Measurements from ENCODE around the gene DCUN1D5. TPM values are rescaled to one million over a fixed set of nuclear protein-coding genes. Genes with fewer than 3 reads are reported as not detected.

DCUN1D5 gene
- total and polyA plus RNA-seq, 2 of the 13 experiments (the other 11 are each of a cell fraction or from before 2014, with no cell fraction given), result 32.9 to 46.7 TPM

DNA sequence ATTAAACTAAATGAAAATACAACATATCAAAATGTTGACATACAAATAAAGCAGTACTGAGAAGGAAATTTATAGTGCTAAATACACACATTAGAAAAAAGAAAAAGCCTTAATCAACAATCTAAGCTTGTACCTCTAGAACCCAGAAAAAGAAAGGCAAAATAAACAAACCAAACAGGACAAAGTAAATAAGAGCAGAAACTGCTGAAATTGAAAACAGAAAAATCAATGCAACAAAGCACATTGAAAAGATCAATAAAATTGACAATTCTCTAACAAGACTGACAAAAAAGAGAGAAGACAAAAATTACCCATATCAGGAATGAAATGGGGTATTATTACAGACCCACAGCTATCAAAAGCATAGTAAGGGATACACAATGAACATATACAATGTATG is 21.0 kb downstream of the DCUN1D5 start:
- no peaks in the 10 kb centered on the region for H4K20me1 ChIP-seq (ENCODE audit: insufficient read depth, low read length)
- ChIA-PET CTCF (ENCODE audit: low intra/inter-chr PET ratio, low total read pairs) (no interaction called here), POLR2A (no interaction called here)
- ATAC-seq, result no peak
- FAIRE-seq, result no peak
- peaks cover 10% of the 10 kb centered on the region for H3K4me1 ChIP-seq (ENCODE audit: insufficient read depth, low read length)
- no peaks in the 10 kb centered on the region for H3K27me3 ChIP-seq (ENCODE audit: control insufficient read depth in 1 of 2, insufficient read depth in 2 of 2, low read length in 2 of 2)
- peaks cover 30% of the 10 kb centered on the region for H3K79me2 ChIP-seq (ENCODE audit: insufficient read depth, low read length)
- peaks cover 0 to 22% of the 10 kb centered on the region in 2 experiments; a peak in 3 of 5 replicates for H3K36me3 ChIP-seq (replicated peaks in 1 of 2; ENCODE audit: control insufficient read depth in 1 of 2, insufficient read depth in 2 of 2, low read length in 2 of 2)
- no peak overlapping the region for H2AFZ ChIP-seq (ENCODE audit: low read length)
- intact Hi-C loops (cut with micrococcal nuclease; ENCODE audit: unreplicated experiment) (no loop called here), in situ Hi-C loops (cut with HindIII; ENCODE audit: extremely low pct_ligation_motif_present, low pct_unique_long_range_greater_than_20kb) (no loop called here)
- BruUV-seq (replicated peaks), result no TSS peak
- H3K4me3 ChIP-seq (replicated peaks in 1 of 3; ENCODE audit: insufficient read depth in 1 of 3, low read depth in 2 of 3, low read length in 3 of 3), result no peak overlapping the region
- no peak overlapping the region for H3K27ac ChIP-seq (ENCODE audit: extremely low read length, insufficient read depth, low read length)
- H3K9me3 ChIP-seq (ENCODE audit: low read length), result no peaks in the 10 kb centered on the region
- H3K4me2 ChIP-seq (ENCODE audit: low read depth, low read length), result peak overlapping the region; percentile 7; the same call in 1 of the 2 replicates
- DNase-seq (ENCODE audit: low spot score), result no peak
- H3K9ac ChIP-seq (ENCODE audit: insufficient read depth, low read depth, low read length), result no peak overlapping the region
- TF ChIP-seq AGO2 (optimal IDR thresholded peaks at IDR 0.05; ENCODE audit: low read depth, low read length), result no peak
- TF ChIP-seq KAT2B (IDR thresholded peaks at IDR 0.05; ENCODE audit: borderline replicate concordance, low read depth, low read length), result peak; percentile 95
- no peak for TF ChIP-seq FOXP1 (IDR thresholded peaks at IDR 0.05)
- 0 out of 2 replicates have a peak, but pooled peaks have one; percentile 22 for TF ChIP-seq FOXP1 (CRISPR knock-in tag; IDR thresholded peaks at IDR 0.05)
- TF ChIP-seq TGIF2 (CRISPR knock-in tag; IDR thresholded peaks at IDR 0.05), result no peak
- TF ChIP-seq U2AF2 (IDR thresholded peaks at IDR 0.05; ENCODE audit: low read depth, low read length), result no peak
- TF ChIP-seq SRSF1 (optimal IDR thresholded peaks at IDR 0.05; ENCODE audit: low read depth, low read length), result no peak
- TF ChIP-seq ZNF343 (CRISPR knock-in tag; IDR thresholded peaks at IDR 0.05), result no peak
- no peak for TF ChIP-seq RFX3 (CRISPR knock-in tag; IDR thresholded peaks at IDR 0.05)
- TF ChIP-seq EEA1 (CRISPR knock-in tag; IDR thresholded peaks at IDR 0.05; ENCODE audit: borderline replicate concordance), result no peak
- peak; percentile 66 for TF ChIP-seq ONECUT2 (CRISPR knock-in tag; IDR thresholded peaks at IDR 0.05)
- TF ChIP-seq ZNF331 (CRISPR knock-in tag; IDR thresholded peaks at IDR 0.05), result no peak
- TF ChIP-seq ZNF280D (CRISPR knock-in tag; IDR thresholded peaks at IDR 0.05), result no peak
- no peak for TF ChIP-seq ZNF713 (CRISPR knock-in tag; IDR thresholded peaks at IDR 0.05)
- no peak for TF ChIP-seq SOX13 (IDR thresholded peaks at IDR 0.05)
- peak in 1 of 2 experiments; percentile 13; a peak in 1 of 4 replicates for TF ChIP-seq SOX13 (CRISPR knock-in tag; conservative IDR thresholded peaks at IDR 0.05 in 1 of 2, IDR thresholded peaks at IDR 0.05 in 1 of 2)
- TF ChIP-seq, protein P1, sequence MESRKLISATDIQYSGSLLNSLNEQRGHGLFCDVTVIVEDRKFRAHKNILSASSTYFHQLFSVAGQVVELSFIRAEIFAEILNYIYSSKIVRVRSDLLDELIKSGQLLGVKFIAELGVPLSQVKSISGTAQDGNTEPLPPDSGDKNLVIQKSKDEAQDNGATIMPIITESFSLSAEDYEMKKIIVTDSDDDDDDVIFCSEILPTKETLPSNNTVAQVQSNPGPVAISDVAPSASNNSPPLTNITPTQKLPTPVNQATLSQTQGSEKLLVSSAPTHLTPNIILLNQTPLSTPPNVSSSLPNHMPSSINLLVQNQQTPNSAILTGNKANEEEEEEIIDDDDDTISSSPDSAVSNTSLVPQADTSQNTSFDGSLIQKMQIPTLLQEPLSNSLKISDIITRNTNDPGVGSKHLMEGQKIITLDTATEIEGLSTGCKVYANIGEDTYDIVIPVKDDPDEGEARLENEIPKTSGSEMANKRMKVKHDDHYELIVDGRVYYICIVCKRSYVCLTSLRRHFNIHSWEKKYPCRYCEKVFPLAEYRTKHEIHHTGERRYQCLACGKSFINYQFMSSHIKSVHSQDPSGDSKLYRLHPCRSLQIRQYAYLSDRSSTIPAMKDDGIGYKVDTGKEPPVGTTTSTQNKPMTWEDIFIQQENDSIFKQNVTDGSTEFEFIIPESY (CRISPR knock-in tag; IDR thresholded peaks at IDR 0.05), result no peak
- TF ChIP-seq, protein P2, sequence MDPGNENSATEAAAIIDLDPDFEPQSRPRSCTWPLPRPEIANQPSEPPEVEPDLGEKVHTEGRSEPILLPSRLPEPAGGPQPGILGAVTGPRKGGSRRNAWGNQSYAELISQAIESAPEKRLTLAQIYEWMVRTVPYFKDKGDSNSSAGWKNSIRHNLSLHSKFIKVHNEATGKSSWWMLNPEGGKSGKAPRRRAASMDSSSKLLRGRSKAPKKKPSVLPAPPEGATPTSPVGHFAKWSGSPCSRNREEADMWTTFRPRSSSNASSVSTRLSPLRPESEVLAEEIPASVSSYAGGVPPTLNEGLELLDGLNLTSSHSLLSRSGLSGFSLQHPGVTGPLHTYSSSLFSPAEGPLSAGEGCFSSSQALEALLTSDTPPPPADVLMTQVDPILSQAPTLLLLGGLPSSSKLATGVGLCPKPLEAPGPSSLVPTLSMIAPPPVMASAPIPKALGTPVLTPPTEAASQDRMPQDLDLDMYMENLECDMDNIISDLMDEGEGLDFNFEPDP (CRISPR knock-in tag; conservative IDR thresholded peaks at IDR 0.05), result no peak
- TF ChIP-seq KDM1A (CRISPR knock-in tag; IDR thresholded peaks at IDR 0.05), result no peak
- TF ChIP-seq NFE2L2 (IDR thresholded peaks at IDR 0.05; ENCODE audit: low read length), result no peak
- TF ChIP-seq ZNF761 (CRISPR knock-in tag; conservative IDR thresholded peaks at IDR 0.05), result no peak
